Naive thymus-derived CD8-positive, alpha-beta T cell (primary cell): ENCODE results near the gene CENPP. TPM values are rescaled to one million over a fixed set of nuclear protein-coding genes. Genes with fewer than 3 reads are reported as not detected.

Source experiments
- microRNA-seq: library from miRNA; unstranded; fragments of <30 nt; microRNA quantifications from one replicate; pipeline ENCODE4 v1.2.0, GENCODE V29; 2022; ENCODE audit warnings: borderline microRNAs expressed
- polyA plus RNA-seq, 3 donors: library from polyadenylated mRNA; unstranded; fragments of 300-500 nt; fragmentation: Illumina TruSeq; gene quantifications; one replicate each; pipeline ENCODE4 v1.2.3, GENCODE V29; 2021
- total RNA-seq, 8 experiments: library from RNA in 2 of 8; stranded (reverse) in 2 of 8; gene quantifications; one replicate each; pipeline ENCODE4 v1.2.3 and lab custom pipeline; 2021 to 2026

The CENPP gene
- total and polyA plus RNA-seq, 5 experiments from 2014 or later, result 2.4 to 5.2 (median 4.4) TPM

Small RNA genes lying within 50 kb of the gene (microRNA-seq; reads per million reads assigned to microRNA genes)
- gene MIR3651 (4.1 reads per million, percentile 9 among the genes with 10 or more reads in this experiment), gene MIR4670 (not detected)

Other genes with a start within 250 kb of the CENPP start
- gene SPTLC1, start 210.5 kb upstream of the CENPP start, total RNA-seq, result 10 to 100 TPM; 57.0 to 58.2 TPM
- 10 to 100 TPM; 36.0 to 41.4 (median 40.5) TPM for gene SPTLC1, start 210.5 kb upstream of the CENPP start, polyA plus RNA-seq
- 100 to 1,000 TPM; 150 to 151 TPM for gene IARS1, start 32.3 kb upstream of the CENPP start, total RNA-seq
- gene IARS1, start 32.3 kb upstream of the CENPP start, polyA plus RNA-seq, result 10 to 100 TPM; 62.2 to 75.2 (median 66.5) TPM
- gene NOL8, start 603 bp upstream of the CENPP start, total RNA-seq, result 100 to 1,000 TPM; 102 to 105 TPM
- gene NOL8, start 603 bp upstream of the CENPP start, polyA plus RNA-seq, result 10 to 100 TPM; 15.0 to 29.1 (median 26.7) TPM
- gene OGN, start 78.6 kb downstream of the CENPP start, total RNA-seq, result not detected
- gene OGN, start 78.6 kb downstream of the CENPP start, polyA plus RNA-seq, result under 1 TPM in 2 of 3 donors, not detected in 1; 0.08 to 0.11 TPM
- not detected for gene OMD, start 98.5 kb downstream of the CENPP start, total RNA-seq
- gene OMD, start 98.5 kb downstream of the CENPP start, polyA plus RNA-seq, result not detected
- not detected for gene ASPN, start 156.6 kb downstream of the CENPP start, total RNA-seq
- gene ASPN, start 156.6 kb downstream of the CENPP start, polyA plus RNA-seq, result not detected
- not detected for gene ECM2, start 210.0 kb downstream of the CENPP start, total RNA-seq
- gene ECM2, start 210.0 kb downstream of the CENPP start, polyA plus RNA-seq, result not detected